SK-N-SH (cell line): Measurements from ENCODE around the gene TMEM114. TPM values are rescaled to one million over a fixed set of nuclear protein-coding genes. Genes with fewer than 3 reads are reported as not detected.

Experiments used
- CTCF ChIA-PET: fragments of 300-600, 350-600 bp; formaldehyde crosslinking; extraction: SDS; loops from one replicate; lab custom pipeline; 2021; lab: Yijun Ruan, JAX
- POLR2A ChIA-PET: fragments of 350-600 bp; sonication (Branson Sonifier 250); formaldehyde crosslinking; extraction: SDS; loops from one replicate; lab custom pipeline; 2020; ENCODE audit warnings: antibody characterized with exemption, inconsistent platforms; lab: Yijun Ruan, JAX
- DNase-seq: peaks from one replicate; pipeline ENCODE4 v3.0.0; 2012
- H2AFZ ChIP-seq: fragments of 200-600 bp; sonication (generic); 2 replicates; pipeline ENCODE4 v1.8.1; 2016; ENCODE audit warnings: antibody characterized with exemption, mild to moderate bottlenecking, low read depth
- H3F3A ChIP-seq: fragments of 200-600 bp; sonication (generic); replicated peaks from 2 replicates; pipeline ENCODE3; 2016; ENCODE audit warnings: antibody characterized with exemption, mild to moderate bottlenecking; ENCODE audit not compliant: insufficient read depth
- H3K27ac ChIP-seq, 2 experiments: fragments of 200-500 bp in 1 of 2; fragments of 200-600 bp in 1 of 2; sonication (Bioruptor generic) in 1 of 2; sonication (generic), shearing (Covaris generic) in 1 of 2; 2 replicates each; pipeline versions ENCODE4 v1.5.1 to v1.6.1; 2014 to 2016; ENCODE audit warnings: low read depth in 2 of 2, inconsistent platforms in 1 of 2, low read length in 1 of 2, mild to moderate bottlenecking in 1 of 2, mixed read lengths in 1 of 2
- H3K27me3 ChIP-seq: fragments of 200-600 bp; sonication (generic), shearing (Covaris generic); 2 replicates; pipeline ENCODE4 v1.6.1; 2016; ENCODE audit warnings: mixed run types; ENCODE audit not compliant: insufficient read depth
- H3K36me3 ChIP-seq, 2 experiments: fragments of 200-500 bp in 1 of 2; fragments of 200-600 bp in 1 of 2; sonication (Bioruptor generic) in 1 of 2; sonication (generic) in 1 of 2; replicated peaks in 1 of 2; 2 replicates each; pipeline versions ENCODE3 to v1.5.1; 2014 to 2016; ENCODE audit warnings: low read length in 1 of 2, mild to moderate bottlenecking in 1 of 2; ENCODE audit not compliant: insufficient read depth in 2 of 2, control insufficient read depth in 1 of 2
- H3K4me1 ChIP-seq, 2 experiments: fragments of 200-500 bp in 1 of 2; fragments of 200-600 bp in 1 of 2; sonication (Bioruptor generic) in 1 of 2; sonication (generic), shearing (Covaris generic) in 1 of 2; 2 replicates each; pipeline versions ENCODE4 v1.5.1 to v1.6.1; 2014 to 2016; ENCODE audit warnings: low read depth in 1 of 2, low read length in 1 of 2, mixed run types in 1 of 2; ENCODE audit not compliant: insufficient read depth in 2 of 2, control insufficient read depth in 1 of 2
- H3K4me2 ChIP-seq: fragments of 200-600 bp; sonication (generic), shearing (Covaris generic); 2 replicates; pipeline ENCODE4 v1.6.1; 2017; ENCODE audit warnings: mixed run types
- H3K4me3 ChIP-seq, 2 experiments: fragments of 200-500 bp in 1 of 2; fragments of 200-600 bp in 1 of 2; sonication (Bioruptor generic) in 1 of 2; sonication (generic), shearing (Covaris generic) in 1 of 2; 2 replicates each; pipeline versions ENCODE4 v1.5.1 to v1.8.1; 2014 to 2016; ENCODE audit warnings: low read depth in 2 of 2, inconsistent platforms in 1 of 2, low read length in 1 of 2, mild to moderate bottlenecking in 1 of 2, mixed read lengths in 1 of 2, moderate library complexity in 1 of 2
- H3K79me2 ChIP-seq: fragments of 200-600 bp; sonication (generic); 2 replicates; pipeline ENCODE4 v1.8.1; 2017; ENCODE audit warnings: mild to moderate bottlenecking; ENCODE audit not compliant: insufficient read depth
- H3K9ac ChIP-seq: fragments of 200-600 bp; sonication (generic); 2 replicates; pipeline ENCODE4 v1.6.1; 2017; ENCODE audit warnings: mixed run types
- H3K9me2 ChIP-seq: fragments of 200-600 bp; sonication (generic); 2 replicates; pipeline ENCODE4 v1.6.1; 2017; ENCODE audit warnings: mixed run types
- H3K9me3 ChIP-seq: fragments of 200-600 bp; sonication (generic); 2 replicates; pipeline ENCODE4 v1.6.1; 2017; ENCODE audit warnings: mixed run types, mild to moderate bottlenecking, moderate library complexity
- H4K20me1 ChIP-seq: fragments of 200-600 bp; sonication (generic); 2 replicates; pipeline ENCODE4 v1.6.1; 2017; ENCODE audit warnings: mild to moderate bottlenecking, mixed run types; ENCODE audit not compliant: insufficient read depth
- CHD2 ChIP-seq: fragments of 150-350 bp; IDR thresholded peaks from 2 replicates; pipeline ENCODE4 v1.6.1; 2018; ENCODE audit warnings: low read length; ENCODE audit not compliant: partially characterized antibody
- ELF1 ChIP-seq: IDR thresholded peaks from 2 replicates; pipeline ENCODE4 v1.4.0; 2012
- FOSL2 ChIP-seq: IDR thresholded peaks from 2 replicates; pipeline ENCODE4 v1.4.0; 2012; ENCODE audit warnings: low read depth, mild to moderate bottlenecking, moderate library complexity, borderline replicate concordance
- FOXM1 ChIP-seq: IDR thresholded peaks from 2 replicates; pipeline ENCODE4 v1.4.0; 2012; ENCODE audit warnings: low read depth, mild to moderate bottlenecking
- GABPA ChIP-seq: IDR thresholded peaks from 2 replicates; pipeline ENCODE4 v1.4.0; 2012; ENCODE audit warnings: low read depth, mild to moderate bottlenecking
- MXI1 ChIP-seq: IDR thresholded peaks from 2 replicates; pipeline ENCODE4 v1.6.1; 2012; ENCODE audit warnings: mild to moderate bottlenecking, low read depth, low read length, improper control_type of control experiment
- NRF1 ChIP-seq: IDR thresholded peaks from 2 replicates; pipeline ENCODE4 v1.6.1; 2012; ENCODE audit warnings: low read depth, mild to moderate bottlenecking, low read length
- POLR2AphosphoS5 ChIP-seq: IDR thresholded peaks from 2 replicates; pipeline ENCODE4 v1.6.1; 2012; ENCODE audit warnings: low read depth, low read length
- RAD21 ChIP-seq: IDR thresholded peaks from 2 replicates; pipeline ENCODE4 v1.6.1; 2012; ENCODE audit warnings: mild to moderate bottlenecking, low read length
- RCOR1 ChIP-seq: fragments of 150-350 bp; IDR thresholded peaks from 2 replicates; pipeline ENCODE4 v1.6.1; 2017; ENCODE audit warnings: antibody characterized with exemption, low read length
- TAF1 ChIP-seq: IDR thresholded peaks from 2 replicates; pipeline ENCODE4 v1.6.1; 2012; ENCODE audit warnings: low read depth, mild to moderate bottlenecking, low read length, moderate library complexity, borderline replicate concordance
- TCF12 ChIP-seq: IDR thresholded peaks from 2 replicates; pipeline ENCODE4 v1.4.0; 2012
- TEAD4 ChIP-seq: IDR thresholded peaks from 2 replicates; pipeline ENCODE4 v1.4.0; 2012; ENCODE audit warnings: mild to moderate bottlenecking, borderline replicate concordance; ENCODE audit not compliant: insufficient read depth
- YY1 ChIP-seq: IDR thresholded peaks from 2 replicates; pipeline ENCODE4 v1.4.0; 2012; ENCODE audit warnings: low read depth, mild to moderate bottlenecking
- WGBS: methylation state at CpG from one replicate; pipeline ENCODE4 v1.1.6; 2017; ENCODE audit warnings: low lambda C conversion rate; 5-methylcytosine and 5-hydroxymethylcytosine counted together
- polyA plus RNA-seq, 3 experiments: library from polyadenylated mRNA; depleted of rRNA; stranded (reverse); fragments of >200 nt; gene quantifications; 2 replicates each; pipeline ENCODE4 v1.2.3, GENCODE V29; 2012
- TF ChIP-seq, protein P1 (sequence below): IDR thresholded peaks from 2 replicates; pipeline ENCODE4 v1.4.0; 2012; ENCODE audit warnings: low read depth, borderline replicate concordance
- TF ChIP-seq, protein P2 (sequence below): fragments of 150-350 bp; IDR thresholded peaks from 2 replicates; pipeline ENCODE4 v1.6.1; 2016; ENCODE audit warnings: mild to moderate bottlenecking, low read depth, low read length
- TF ChIP-seq, protein P3 (sequence below): fragments of 200-600 bp; sonication (generic); IDR thresholded peaks from 2 replicates; pipeline ENCODE4 v1.6.1; 2017; ENCODE audit warnings: antibody characterized with exemption, mild to moderate bottlenecking, moderate library complexity
- TF ChIP-seq, protein P4 (sequence below): IDR thresholded peaks from 2 replicates; pipeline ENCODE4 v1.4.0; 2012; ENCODE audit warnings: low read depth
- TF ChIP-seq, protein P5 (sequence below): IDR thresholded peaks from 2 replicates; pipeline ENCODE4 v1.6.1; 2012; ENCODE audit warnings: mild to moderate bottlenecking, low read depth, low read length, moderate library complexity

TMEM114 gene
- polyA plus RNA-seq, 1 of the 3 experiments (the other 2 are of a cell fraction) = not detected

DNA sequence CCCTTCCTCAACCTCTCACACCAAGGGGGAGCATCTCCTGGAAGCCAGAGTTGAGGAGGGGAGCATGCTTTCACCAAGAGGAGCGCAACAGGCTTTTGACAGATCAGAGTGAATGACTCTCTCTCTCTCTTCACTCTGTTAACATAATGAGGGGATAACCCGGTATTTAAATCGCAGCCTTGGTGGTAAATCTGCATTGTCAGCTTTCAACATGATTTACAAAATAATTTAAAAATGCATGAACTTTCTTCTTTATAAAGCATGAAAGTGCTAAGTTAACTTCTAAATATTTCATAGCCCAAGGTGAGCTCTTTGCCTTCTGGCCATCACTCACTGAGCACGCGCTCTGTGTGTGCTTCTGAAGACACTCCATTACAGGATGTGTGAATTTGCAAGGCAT lies 61.8 kb downstream of the TMEM114 start:
- no peak overlapping the region for H3K4me3 ChIP-seq
- no peaks in the 10 kb centered on the region for H3K4me1 ChIP-seq
- H3K36me3 ChIP-seq = no peaks in the 10 kb centered on the region
- H3K9me2 ChIP-seq = no peaks in the 10 kb centered on the region
- H3K9me3 ChIP-seq = no peaks in the 10 kb centered on the region
- no peaks in the 10 kb centered on the region for H3K79me2 ChIP-seq
- no peak for TF ChIP-seq NRF1
- TF ChIP-seq, protein P1, sequence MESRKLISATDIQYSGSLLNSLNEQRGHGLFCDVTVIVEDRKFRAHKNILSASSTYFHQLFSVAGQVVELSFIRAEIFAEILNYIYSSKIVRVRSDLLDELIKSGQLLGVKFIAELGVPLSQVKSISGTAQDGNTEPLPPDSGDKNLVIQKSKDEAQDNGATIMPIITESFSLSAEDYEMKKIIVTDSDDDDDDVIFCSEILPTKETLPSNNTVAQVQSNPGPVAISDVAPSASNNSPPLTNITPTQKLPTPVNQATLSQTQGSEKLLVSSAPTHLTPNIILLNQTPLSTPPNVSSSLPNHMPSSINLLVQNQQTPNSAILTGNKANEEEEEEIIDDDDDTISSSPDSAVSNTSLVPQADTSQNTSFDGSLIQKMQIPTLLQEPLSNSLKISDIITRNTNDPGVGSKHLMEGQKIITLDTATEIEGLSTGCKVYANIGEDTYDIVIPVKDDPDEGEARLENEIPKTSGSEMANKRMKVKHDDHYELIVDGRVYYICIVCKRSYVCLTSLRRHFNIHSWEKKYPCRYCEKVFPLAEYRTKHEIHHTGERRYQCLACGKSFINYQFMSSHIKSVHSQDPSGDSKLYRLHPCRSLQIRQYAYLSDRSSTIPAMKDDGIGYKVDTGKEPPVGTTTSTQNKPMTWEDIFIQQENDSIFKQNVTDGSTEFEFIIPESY = no peak
- no peak for TF ChIP-seq TEAD4
- TF ChIP-seq, protein P2, sequence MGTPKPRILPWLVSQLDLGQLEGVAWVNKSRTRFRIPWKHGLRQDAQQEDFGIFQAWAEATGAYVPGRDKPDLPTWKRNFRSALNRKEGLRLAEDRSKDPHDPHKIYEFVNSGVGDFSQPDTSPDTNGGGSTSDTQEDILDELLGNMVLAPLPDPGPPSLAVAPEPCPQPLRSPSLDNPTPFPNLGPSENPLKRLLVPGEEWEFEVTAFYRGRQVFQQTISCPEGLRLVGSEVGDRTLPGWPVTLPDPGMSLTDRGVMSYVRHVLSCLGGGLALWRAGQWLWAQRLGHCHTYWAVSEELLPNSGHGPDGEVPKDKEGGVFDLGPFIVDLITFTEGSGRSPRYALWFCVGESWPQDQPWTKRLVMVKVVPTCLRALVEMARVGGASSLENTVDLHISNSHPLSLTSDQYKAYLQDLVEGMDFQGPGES = no peak
- DNase-seq = no peak
- no peak overlapping the region for H3K9ac ChIP-seq
- no peak overlapping the region for H3K4me2 ChIP-seq
- no peaks in the 10 kb centered on the region for H4K20me1 ChIP-seq
- CTCF ChIA-PET = no interaction called here
- H2AFZ ChIP-seq = no peak overlapping the region
- no peaks in the 10 kb centered on the region for H3F3A ChIP-seq
- no peaks in the 10 kb centered on the region for H3K27me3 ChIP-seq
- POLR2A ChIA-PET = no interaction called here
- WGBS = 39% methylated on average over 5 of the region's 5 CpGs
- H3K27ac ChIP-seq = no peak overlapping the region

DNA sequence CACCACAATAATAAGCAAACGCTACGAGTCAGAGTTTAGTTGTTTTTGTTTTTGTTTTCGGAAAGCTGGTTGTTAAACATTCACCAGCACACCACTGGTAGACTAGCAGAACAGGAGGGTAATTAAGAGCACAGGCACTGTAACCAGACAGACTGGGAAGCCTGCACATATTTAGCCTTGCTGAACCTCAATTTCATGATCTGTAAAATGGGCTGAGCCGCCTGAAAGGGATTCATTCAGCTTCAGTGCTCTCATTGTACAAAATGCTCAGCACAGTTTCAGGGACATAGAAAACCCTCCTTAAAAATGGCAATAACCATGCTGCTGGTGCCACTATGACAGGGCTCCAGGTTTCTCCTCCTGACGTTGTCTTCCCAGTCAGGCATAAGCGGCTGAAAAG lies 66.4 kb downstream of the TMEM114 start:
- POLR2A ChIA-PET = no interaction called here
- Histone ChIP-seq H3K4me1 (no peaks in the 10 kb centered on the region), H3K27ac (no peak overlapping the region), H3K9ac (no peak overlapping the region), H3F3A (no peaks in the 10 kb centered on the region), H3K9me3 (no peaks in the 10 kb centered on the region), H3K36me3 (no peaks in the 10 kb centered on the region), H4K20me1 (no peaks in the 10 kb centered on the region), H3K9me2 (no peaks in the 10 kb centered on the region), H2AFZ (no peak overlapping the region), H3K27me3 (no peaks in the 10 kb centered on the region), H3K4me2 (no peak overlapping the region), H3K79me2 (no peaks in the 10 kb centered on the region), H3K4me3 (no peak overlapping the region)
- WGBS = 42% methylated on average over 6 of the region's 6 CpGs
- CTCF ChIA-PET = no interaction called here
- no peak for DNase-seq
- no peak for TF ChIP-seq RAD21
- no peak for TF ChIP-seq ELF1
- no peak for TF ChIP-seq FOSL2
- TF ChIP-seq POLR2AphosphoS5 = no peak
- TF ChIP-seq, protein P3, sequence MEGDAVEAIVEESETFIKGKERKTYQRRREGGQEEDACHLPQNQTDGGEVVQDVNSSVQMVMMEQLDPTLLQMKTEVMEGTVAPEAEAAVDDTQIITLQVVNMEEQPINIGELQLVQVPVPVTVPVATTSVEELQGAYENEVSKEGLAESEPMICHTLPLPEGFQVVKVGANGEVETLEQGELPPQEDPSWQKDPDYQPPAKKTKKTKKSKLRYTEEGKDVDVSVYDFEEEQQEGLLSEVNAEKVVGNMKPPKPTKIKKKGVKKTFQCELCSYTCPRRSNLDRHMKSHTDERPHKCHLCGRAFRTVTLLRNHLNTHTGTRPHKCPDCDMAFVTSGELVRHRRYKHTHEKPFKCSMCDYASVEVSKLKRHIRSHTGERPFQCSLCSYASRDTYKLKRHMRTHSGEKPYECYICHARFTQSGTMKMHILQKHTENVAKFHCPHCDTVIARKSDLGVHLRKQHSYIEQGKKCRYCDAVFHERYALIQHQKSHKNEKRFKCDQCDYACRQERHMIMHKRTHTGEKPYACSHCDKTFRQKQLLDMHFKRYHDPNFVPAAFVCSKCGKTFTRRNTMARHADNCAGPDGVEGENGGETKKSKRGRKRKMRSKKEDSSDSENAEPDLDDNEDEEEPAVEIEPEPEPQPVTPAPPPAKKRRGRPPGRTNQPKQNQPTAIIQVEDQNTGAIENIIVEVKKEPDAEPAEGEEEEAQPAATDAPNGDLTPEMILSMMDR = no peak
- TF ChIP-seq MXI1 = no peak
- TF ChIP-seq TEAD4 = no peak
- no peak for TF ChIP-seq YY1
- TF ChIP-seq TAF1 = no peak
- no peak for TF ChIP-seq TCF12
- TF ChIP-seq FOXM1 = no peak
- TF ChIP-seq CHD2 = no peak
- TF ChIP-seq, protein P2 = no peak
- TF ChIP-seq RCOR1 = no peak
- TF ChIP-seq GABPA = no peak
- TF ChIP-seq, protein P4, sequence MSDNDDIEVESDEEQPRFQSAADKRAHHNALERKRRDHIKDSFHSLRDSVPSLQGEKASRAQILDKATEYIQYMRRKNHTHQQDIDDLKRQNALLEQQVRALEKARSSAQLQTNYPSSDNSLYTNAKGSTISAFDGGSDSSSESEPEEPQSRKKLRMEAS = no peak
- TF ChIP-seq, protein P5, sequence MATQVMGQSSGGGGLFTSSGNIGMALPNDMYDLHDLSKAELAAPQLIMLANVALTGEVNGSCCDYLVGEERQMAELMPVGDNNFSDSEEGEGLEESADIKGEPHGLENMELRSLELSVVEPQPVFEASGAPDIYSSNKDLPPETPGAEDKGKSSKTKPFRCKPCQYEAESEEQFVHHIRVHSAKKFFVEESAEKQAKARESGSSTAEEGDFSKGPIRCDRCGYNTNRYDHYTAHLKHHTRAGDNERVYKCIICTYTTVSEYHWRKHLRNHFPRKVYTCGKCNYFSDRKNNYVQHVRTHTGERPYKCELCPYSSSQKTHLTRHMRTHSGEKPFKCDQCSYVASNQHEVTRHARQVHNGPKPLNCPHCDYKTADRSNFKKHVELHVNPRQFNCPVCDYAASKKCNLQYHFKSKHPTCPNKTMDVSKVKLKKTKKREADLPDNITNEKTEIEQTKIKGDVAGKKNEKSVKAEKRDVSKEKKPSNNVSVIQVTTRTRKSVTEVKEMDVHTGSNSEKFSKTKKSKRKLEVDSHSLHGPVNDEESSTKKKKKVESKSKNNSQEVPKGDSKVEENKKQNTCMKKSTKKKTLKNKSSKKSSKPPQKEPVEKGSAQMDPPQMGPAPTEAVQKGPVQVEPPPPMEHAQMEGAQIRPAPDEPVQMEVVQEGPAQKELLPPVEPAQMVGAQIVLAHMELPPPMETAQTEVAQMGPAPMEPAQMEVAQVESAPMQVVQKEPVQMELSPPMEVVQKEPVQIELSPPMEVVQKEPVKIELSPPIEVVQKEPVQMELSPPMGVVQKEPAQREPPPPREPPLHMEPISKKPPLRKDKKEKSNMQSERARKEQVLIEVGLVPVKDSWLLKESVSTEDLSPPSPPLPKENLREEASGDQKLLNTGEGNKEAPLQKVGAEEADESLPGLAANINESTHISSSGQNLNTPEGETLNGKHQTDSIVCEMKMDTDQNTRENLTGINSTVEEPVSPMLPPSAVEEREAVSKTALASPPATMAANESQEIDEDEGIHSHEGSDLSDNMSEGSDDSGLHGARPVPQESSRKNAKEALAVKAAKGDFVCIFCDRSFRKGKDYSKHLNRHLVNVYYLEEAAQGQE = no peak
